Measurements from ENCODE around the gene DIAPH2.
"Not testable (repeated sequence)": the region's sequence is repeated elsewhere in the genome, so short reads cannot be mapped to it uniquely, and the experiment has no call there.

DIAPH2 gene

DNA sequence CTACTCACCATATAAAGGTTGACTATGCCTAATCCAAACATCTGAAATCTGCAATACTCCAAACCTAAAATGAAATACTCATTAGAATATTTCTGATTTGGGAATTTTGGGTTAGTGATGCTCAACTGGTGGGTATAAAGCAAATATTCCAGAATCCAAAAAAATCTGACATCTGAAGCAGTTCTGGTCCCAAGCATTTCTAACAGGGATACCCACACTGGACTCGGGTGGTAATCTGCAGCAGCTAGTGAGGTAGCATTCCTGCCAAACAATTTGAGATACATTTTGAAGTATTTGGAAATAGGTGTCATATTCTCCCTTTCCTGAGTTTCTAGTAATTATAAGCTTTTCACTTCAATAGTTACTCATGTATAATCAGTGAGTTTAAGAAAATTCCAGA lies 149.5 kb downstream of the DIAPH2 start:
- no peak for DNase-seq

DNA sequence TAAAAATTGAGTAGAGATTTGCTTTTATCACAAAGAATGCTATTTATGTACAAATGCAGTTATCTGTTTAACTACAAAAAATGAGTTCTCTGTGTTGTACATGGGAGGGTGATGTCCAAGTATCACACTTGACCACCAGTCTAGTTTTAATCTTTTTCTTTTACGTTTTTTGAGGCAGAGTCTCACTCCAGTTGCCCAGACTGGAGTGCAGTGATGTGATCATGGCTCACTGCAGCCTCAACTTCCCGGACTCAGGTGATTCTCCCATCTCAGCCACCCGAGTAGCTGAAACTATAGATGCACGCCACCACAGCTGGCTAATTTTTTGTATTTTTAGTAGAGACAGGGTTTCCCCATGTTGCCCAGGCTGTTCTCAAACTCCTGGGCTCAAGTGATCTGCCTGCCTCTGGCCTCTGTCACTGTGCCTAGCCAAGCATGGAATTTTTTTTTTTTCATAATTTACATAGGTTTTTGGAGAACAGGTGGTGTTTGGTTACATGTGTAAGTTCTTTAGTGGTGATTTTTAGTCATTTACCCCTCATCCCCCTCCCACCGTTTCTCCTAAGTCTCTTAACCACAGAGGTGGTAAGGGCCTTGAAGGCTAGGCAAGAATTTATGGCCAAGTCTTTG lies 151.1 kb downstream of the DIAPH2 start:
- no peak for DNase-seq

DNA sequence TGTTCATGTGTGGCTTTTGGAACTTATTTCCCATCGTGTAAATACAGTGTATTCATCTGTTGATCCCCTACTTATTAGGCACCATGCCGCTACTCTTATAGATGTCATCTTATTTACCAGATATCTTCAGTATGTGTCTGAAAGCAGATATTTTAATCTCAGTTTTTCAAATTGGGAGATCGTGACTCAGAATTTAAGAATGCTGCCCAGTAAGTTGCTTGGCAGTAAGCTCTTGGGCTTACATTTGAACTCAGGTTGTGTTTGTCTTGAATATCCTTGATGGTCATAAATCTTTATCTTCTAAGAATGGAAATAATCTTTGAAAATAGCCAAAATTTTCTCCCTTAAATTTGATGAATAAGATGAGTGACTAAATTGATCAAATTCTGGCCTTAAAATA lies 153.2 kb downstream of the DIAPH2 start:
- no peak for DNase-seq

DNA sequence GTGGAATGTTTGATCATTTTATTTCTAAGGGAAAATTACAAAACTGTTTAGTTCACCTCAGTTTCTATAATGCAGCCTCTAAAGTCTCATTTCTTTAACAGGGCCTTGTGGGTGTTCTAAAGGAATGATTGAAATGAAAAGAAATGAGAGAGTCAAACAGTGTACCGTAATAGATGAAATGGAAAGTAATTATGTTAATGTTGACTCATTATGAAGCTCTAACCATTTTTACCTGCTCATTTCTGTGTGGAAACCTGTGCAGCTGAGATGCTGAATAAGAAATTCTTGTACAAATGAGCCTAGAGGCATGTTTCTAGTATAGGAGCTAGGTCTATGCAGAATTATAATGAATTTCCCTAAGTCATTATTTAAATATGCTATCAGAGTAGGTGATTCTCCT lies 153.9 kb downstream of the DIAPH2 start:
- DNase-seq: no peak

DNA sequence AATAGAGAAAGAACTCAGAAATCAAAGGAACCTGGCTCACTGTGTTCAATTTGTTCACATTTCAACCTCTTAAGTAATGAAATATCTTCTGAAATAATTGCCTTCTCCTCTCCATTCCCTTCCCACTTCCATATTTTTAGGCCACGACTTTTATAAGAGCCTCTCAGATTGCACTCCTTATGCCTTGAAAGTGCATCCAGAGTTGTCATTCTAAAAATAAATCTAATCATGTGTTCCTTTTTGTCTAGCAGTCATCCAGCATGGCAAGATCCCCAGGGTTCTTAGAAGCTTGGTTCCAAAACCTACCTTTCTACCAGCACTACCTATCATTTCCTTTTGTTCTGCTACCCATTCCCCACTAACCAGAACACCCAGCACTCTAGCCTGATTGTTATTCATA lies 156.7 kb downstream of the DIAPH2 start:
- DNase-seq: no peak

DNA sequence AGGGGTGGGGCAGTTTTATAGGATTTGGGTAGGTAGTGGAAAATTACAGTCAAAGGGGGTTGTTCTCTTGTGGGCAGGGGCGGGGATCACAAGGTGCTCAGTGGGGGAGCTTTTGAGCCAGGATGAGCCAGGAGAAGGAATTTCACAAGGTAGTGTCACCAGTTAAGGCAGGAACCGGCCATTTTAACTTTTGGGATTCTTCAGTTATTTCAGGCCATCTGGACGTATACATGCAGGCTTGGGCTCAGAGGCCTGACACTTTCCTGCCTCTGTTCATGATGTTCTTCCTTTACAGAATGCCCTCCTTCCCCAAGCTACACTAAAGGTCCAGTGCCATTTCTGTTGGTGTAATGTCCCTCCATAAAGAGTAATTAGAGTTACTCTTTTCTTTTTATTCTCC lies 157.2 kb downstream of the DIAPH2 start:
- DNase-seq: not testable (repeated sequence)

DNA sequence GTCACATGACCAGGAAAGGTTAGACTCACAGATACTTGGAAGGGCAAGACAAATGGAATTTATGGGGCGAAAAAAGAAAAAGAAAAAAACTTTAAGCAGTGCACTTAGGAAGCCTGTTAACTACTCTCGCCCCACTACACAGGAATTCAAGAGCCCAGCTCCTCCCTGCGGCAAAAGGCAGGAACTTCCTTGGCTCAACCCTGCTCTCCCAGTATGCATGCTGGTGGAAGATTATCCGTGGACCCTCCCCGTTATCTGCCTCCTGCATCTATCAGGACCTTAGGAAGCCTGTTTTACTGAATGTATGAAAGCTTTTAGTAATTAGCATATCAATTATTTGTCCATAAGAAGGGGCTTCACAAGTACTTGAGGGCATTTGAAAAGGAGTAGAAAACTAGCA lies 158.9 kb downstream of the DIAPH2 start:
- DNase-seq: no peak

DNA sequence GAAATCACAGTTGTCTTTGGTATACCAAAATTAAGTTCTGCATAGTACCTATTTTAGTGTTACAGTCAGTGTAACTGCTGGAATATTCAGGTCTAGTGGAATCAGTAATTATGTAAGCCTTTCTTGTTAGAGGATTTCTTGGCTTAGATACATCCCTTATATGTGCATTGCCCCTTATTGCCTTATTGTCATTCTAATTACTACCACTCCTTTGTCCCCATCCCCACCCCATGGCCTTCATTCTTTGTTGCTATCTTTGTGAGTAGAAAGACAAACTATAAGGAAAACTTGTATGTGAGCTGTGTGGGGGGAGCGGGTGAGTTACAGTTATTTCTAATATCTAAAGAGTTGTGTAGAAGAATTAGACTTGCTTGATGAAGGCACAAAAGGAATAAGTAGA lies 162.2 kb downstream of the DIAPH2 start:
- DNase-seq: no peak

DNA sequence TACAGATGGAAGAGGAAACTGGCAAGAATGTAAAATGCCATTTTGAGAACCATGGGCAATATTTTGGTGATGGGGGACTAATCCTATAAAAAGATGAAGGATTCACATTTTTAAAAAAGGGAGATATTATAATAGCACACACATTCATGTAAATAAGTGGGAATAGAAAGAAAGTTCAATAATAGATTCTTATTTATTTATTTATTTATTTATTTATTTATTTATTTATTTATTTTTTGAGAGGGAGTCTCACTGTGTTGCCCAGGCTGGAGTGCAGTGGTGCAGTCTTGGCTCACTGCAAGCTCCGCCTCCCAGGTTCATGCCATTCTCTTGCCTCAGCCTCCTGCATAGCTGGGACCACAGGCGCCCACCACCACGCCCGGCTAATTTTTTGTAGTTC lies 174.8 kb downstream of the DIAPH2 start:
- DNase-seq: not testable (repeated sequence)

DNA sequence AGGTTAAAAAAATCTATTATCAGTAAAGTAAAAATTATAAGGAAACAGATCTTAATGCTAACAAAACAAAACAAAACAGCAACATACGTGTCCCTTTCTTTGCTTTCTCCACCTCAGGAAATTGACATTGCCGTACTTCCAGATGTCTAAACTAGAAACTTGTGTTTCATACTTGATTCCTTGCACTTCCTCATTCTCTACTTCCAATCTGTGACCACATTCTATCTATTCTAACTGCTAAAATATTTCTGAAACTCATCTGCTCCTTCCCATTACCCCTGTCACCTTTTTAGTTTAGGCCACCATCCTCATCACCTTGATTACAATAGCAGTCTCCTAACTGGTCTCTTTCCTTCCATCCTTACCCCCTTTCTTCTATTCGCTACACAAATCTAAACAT lies 176.6 kb downstream of the DIAPH2 start:
- DNase-seq: no peak

DNA sequence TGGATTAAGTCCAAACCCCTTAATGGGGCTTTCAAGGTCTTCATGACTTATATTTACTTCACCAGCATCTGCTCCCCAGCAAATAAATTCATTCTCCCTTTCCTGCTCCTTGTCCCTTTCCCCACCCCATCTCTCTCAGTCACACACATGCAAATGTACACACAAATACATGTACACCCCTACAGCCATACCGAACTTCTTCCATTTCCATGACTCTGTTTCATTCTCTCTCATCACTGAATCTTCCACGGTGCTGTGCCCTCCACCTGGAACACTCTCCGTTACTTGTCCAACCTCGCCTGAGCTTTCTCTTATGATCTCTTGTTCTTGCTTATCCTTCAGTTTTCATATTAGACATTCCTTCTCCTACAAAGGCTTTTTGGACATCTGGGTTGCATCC lies 177.0 kb downstream of the DIAPH2 start:
- DNase-seq: no peak

DNA sequence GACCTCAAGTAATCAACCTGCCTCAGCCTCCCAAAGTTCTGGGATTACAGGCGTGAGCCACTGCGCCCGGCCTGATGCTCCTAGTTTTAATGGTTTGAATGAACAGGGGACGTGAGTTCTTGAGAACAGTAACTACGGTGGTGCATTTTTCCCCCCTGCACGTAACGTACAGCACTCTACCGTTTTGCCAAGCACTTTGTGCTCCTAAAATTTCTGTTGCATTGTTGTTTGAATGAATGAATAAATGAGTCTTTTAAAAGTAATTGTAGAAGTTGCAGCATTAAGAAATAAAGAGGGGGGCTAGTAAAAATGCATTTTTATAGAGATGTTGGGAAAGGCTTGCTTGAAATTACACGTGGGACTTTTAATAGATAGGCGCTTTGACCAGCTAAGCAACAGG lies 199.0 kb downstream of the DIAPH2 start, which contains the start of gene RPA4:
Gene RPA4 (plus strand): TSS at position 301 of the 400 bp plus-strand sequence. CDS start 403 bp downstream, outside the sequence.
- DNase-seq: no peak

DNA sequence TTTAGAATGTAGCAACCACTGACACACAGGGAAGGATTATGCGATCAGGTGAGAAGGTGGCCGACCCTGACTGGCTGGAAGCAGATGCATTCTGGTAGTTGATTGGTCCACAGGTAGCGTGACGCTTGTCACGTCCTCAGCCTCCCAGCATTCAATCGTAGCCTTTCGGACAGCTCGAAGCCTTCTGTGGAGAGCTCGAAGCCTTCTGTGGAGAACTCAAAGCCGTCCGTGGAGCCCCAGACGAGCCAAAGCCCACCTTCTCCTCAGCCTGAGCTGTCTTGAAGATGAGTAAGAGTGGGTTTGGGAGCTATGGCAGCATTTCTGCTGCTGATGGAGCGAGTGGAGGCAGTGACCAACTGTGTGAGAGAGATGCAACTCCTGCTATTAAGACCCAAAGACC lies 199.4 kb downstream of the DIAPH2 start:
- DNase-seq: no peak

DNA sequence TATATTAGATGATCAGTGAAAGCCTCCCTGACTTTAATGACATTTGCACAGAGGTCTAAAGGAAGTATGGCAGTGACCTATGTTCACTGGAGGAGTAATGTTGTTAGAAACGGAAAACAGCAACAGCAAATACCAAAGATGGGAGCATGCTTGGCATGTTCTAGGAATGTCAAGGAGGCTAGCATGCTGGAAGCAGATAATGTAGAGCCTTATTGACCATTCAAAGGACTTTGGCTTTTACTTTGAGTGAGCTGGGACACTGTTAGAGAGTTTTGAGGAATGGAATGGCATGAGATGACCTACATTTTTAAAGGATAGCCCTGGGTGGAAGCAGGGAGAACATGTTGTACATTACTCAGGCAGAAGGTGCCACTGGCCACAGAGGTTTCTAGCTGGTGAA lies 205.1 kb downstream of the DIAPH2 start:
- no peak for DNase-seq

DNA sequence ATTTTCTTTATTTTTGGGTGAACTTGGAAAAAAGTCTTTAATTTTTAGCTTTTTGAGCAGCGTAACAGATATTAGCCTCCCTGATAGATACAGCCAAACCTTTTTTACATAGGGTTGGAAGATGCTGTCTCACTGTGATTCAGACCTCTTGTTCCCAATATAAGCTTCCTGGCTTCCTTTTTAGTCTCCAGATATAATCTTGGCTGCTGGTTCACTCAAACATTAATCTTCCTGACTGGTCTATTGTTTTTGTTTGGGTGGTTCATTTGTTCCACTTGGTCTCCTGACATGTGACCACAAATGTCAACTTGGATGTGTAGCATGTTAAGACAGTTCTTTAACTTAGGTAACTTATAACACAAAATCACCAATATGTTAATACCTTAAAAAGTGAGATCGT lies 222.1 kb downstream of the DIAPH2 start:
- no peak for DNase-seq

DNA sequence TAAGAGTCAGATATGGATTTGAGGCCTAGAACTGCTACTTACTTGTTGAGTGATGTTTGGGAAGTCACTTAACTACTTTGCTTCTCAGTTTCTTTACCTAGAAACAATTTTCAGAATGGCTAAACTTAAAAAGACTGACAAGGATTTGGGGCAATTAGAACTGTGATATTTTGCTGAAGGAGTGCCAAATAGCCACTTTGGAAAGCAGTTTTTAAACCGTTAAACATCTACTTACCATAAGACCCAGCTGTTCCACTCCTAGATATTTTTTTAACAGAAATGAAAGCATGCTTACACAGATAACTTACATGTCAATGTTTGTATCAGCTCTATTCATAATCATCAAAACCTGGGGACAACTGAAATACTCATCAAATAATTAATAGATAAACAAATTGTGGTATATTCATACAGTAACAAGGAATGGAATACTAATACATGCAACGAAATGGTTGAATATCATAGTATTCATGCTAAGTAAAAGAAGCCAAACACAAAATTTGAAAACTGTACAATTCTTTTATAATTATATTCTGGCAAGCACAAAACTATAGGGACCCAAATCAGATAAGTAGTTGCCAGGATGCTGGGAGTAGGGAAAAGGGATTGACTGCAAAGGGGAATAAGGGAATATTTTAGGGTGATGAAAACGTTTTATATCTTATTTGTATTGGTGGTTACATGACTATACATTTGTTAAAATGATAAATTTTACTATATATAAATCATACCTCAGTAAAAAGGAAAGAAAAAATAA lies 223.1 kb downstream of the DIAPH2 start:
- no peak for DNase-seq

DNA sequence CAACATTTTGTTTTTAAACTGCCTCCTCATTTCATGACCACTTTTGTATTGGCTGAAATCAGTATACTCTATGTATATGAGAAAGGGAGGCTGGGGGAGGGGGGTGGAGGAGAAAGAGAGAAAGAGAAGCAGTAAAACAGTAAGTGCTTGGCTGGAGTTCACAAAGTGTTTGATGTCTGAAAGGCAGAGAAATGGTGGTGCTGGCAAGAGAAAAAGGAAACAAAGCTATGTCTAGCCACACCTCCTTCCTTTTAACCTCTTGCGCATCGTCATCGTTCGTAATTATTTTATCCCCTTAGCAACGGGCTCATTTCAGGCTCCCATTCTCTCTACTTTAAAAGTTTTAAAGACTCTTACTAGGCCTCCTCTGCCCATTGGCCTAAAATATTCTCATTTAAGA lies 224.6 kb downstream of the DIAPH2 start:
- DNase-seq: no peak

DNA sequence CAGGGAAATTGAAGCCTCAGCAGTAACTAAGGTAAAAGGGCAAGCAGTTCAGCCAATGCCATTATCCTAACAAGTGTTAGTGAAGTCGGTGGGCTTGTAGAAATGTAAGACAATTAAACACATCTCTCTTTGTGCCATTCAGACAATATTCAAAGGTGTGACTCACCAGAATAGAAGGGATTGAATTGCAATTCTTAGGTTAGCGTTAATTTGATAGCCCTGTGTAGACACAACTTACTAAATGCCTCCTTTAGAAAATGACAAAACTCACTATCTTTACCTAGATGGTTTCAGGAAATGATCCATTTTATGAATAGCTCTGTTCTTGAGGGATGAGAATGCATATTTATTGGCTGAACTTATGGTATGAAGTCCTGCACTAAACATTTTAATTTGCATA lies 234.2 kb downstream of the DIAPH2 start:
- no peak for DNase-seq

DNA sequence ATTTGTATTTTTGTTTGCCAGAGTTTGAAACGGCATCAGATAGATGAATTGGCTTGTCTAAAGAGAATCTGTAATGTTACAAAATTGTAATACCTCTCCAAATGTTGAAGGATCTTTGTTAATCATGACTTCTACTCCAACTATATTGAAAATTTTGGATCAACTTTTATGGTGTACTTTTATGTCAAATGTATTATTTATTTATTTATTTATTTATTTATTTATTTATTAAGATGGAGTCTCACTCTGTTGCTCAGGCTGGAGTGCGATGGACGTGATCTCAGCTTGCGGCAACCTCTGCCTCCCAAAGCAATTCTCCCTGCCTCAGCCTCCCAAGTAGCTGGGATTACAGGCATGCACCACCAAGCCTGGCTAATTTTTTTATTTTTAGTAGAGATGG lies 235.0 kb downstream of the DIAPH2 start:
- no peak for DNase-seq

DNA sequence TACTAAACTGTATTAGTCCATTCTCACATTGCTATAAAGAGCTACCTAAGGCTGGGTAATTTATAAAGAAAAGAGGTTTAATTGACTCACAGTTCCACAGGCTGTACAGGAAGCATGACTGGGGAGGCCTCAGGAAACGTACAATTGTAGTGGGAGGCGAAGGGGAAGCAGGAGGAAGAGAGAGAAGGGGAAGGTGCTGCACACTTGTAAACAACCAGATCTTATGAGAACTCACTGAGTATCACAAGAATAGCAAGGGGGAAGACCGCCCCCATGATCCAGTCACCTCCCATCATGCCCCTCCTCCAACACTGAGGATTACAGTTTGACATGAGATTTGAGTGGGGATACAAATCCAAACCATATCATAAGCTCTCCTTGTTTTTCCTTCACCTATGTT lies 239.9 kb downstream of the DIAPH2 start:
- no peak for DNase-seq

DNA sequence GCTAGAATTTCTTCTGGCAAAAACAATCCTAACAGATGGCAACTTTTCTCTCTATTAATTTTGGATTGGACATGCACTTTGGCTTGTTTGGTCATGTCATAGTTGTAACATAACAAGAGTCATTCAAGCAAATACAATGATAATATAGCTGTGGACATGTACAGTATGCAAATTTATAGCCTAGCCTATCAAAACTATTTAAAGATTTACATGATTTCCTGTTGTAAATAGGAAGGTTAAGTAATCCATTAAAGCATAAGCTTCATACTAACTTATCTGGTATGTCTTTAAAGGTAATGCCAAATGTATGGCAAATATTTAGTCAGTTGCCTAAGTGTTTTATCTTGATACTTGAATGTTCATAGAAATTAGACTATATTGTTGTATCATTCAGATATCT lies 244.4 kb downstream of the DIAPH2 start:
- DNase-seq: no peak

DNA sequence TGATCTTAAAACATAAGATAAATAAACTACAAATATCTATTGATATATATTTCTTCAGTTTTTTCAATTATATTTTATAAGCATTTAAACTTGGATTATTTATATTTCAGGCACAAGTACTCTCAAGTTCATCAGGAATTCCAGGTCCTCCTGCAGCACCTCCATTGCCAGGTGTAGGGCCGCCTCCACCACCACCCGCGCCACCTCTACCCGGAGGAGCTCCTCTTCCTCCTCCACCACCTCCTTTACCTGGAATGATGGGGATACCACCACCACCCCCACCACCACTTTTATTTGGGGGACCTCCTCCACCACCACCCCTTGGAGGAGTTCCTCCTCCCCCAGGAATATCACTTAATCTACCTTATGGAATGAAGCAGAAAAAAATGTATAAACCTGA lies 273.1 kb downstream of the DIAPH2 start:
- no peak for DNase-seq

DNA sequence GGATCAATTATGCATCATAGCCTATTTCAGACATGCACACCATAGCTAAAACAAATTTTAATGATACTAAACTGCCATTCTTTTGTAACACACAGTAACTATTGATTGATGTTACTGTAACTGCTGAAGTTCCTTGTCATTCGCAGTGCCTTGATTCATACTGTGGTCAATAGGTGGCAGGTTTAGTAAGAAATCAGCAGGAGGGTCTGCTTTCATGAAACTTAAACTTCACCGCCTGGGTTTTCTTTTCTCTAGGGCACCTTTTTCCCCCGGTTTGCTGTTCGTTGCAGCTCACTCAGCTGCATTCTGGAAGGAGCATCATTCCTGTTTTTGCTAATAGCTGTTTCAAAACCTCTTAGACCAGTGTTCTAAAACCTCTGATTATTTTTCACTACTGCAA lies 287.2 kb downstream of the DIAPH2 start:
- DNase-seq: no peak

DNA sequence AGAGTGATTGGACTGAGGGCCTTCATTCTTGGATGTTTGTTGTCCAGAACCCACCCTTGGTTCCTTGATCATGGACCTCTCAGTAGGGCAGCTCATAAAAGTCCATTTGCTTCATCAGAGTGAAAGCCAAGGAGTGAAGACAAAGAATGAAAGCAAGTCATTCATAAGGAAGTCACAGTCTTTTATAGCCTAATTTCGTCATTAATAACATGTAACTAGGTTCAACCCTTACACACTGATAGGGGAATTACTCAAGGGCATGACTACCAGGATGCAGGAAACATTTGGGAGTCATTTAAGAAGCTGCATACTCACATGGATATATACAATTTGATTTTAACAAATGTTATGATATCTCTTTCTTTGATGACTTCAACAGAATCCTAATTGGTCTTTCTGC lies 294.3 kb downstream of the DIAPH2 start:
- no peak for DNase-seq

DNA sequence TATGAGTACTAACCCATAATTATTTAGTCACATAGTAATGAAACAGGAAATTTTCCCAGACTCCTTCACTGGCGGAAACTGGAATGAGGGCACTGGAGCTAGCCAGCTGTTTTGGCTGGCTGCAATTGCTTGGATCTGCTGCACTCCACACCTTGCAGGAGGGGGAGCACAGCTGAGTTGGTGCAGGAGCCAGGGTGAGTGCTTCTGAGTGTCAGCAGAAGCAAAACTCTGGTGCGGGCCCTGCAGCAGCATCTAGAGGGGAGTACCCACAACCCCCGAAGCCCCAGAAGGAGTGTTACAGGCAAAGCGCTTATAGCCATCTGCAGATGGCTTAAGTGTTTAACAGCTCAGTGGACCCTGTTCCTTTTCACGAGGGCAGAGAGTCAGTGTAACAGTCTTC lies 295.1 kb downstream of the DIAPH2 start:
- DNase-seq: no peak
